CD4-positive, alpha-beta T cell treated with Interferon alpha-2 for 1 hour (primary cell): ENCODE measurements around the gene TASL.
A peak's percentile ranks its signal among the peaks of the same experiment; 100 is the strongest.
"Not testable (repeated sequence)": the region's sequence is repeated elsewhere in the genome, so short reads cannot be mapped to it uniquely, and the experiment has no call there.

Experiments used
- DNase-seq, 2 donors: peaks; one replicate each; pipeline ENCODE4 v3.0.0-alpha.2; 2020 to 2022

The TASL gene

GRCh38 chrX:30576881-30577280, 685 bp downstream of the TASL start:
- DNase-seq: peak in 1 of 2 donors; percentile 14

GRCh38 chrX:30573125-30573524, 4.4 kb downstream of the TASL start:
- DNase-seq: peak in 1 of 2 donors; percentile 33

GRCh38 chrX:30572678-30573077, 4.9 kb downstream of the TASL start:
- DNase-seq: no peak

GRCh38 chrX:30572004-30572403, 5.6 kb downstream of the TASL start:
- DNase-seq: no peak

GRCh38 chrX:30570505-30570904, 7.1 kb downstream of the TASL start:
- peak in 1 of 2 donors; percentile 43 for DNase-seq

GRCh38 chrX:30568136-30568535, 9.4 kb downstream of the TASL start:
- no peak for DNase-seq

GRCh38 chrX:30563070-30563469, 14.5 kb downstream of the TASL start:
- not testable (repeated sequence) for DNase-seq

- no peak for DNase-seq
These were observed 16.4 kb downstream of the TASL start for GRCh38 chrX:30561191-30561590.

- no peak for DNase-seq
These were observed 39.3 kb downstream of the TASL start for GRCh38 chrX:30538271-30538670.

GRCh38 chrX:30533835-30534234, 43.7 kb downstream of the TASL start:
- DNase-seq: no peak

- DNase-seq: no peak
These were observed 44.3 kb downstream of the TASL start for GRCh38 chrX:30533266-30533665.

- DNase-seq: no peak
These were observed 47.0 kb downstream of the TASL start for GRCh38 chrX:30530606-30531005.

GRCh38 chrX:30525732-30526131, 51.8 kb downstream of the TASL start:
- DNase-seq: no peak

GRCh38 chrX:30521440-30522182, 56.0 kb downstream of the TASL start:
- no peak for DNase-seq

- no peak for DNase-seq
These were observed 64.3 kb downstream of the TASL start for GRCh38 chrX:30513284-30513683.
